Measurements from ENCODE around the gene UGT1A8. TPM values are rescaled to one million over a fixed set of nuclear protein-coding genes. Genes with fewer than 3 reads are reported as not detected.

UGT1A8 gene
- total and polyA plus RNA-seq, 9 of the 15 experiments (the other 6 are each of a cell fraction or from before 2014, with no cell fraction given): 0.04 TPM; not detected in 8

DNA sequence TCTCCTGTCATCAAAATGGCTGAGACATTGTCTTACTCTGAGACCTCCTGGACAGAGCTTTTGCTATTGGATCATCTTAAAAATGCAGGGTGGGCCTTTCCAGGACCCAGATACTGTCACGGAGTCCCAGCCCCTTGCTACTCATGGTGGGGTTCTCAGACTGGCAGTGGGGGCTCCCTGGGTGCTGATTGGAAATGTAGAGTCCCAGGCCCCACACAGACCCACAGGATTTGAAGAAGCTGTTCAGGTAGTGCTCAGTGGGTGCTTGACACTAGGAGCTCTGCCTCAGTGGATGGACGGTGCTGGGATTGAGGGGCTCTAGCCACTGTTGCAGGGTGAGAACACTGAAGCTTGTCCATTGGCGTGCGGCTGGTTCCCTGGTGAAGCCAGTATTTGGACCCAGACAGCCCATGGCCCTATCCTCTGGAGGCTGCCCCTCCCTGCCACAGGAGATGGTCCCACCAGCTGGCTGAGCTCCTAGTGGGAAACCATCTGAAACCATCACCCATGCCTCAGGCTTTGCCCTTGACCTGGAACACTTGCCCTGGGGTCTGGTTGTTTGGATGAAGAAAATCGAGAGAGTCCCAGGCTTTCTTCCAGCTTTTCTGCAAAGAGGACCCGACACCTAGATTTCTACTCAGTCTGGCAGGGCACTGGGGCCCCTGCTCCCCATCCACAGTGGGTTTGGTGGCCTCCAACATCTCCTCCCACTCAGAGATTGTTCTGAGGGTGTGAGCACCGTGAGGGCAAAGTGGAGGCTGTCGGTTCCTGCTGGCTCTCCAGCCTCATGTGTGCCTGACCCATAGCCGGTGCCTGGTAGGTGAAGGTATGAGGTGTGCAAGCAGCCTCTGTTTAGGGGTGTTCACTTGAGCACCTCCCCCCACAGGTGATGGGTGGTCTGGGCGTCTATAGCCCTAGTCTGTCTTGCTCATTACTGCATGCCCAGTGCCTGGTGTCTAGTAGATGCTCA lies 190.8 kb downstream of the UGT1A8 start:
- H3K4me2 ChIP-seq (ENCODE audit: insufficient read depth, low read length): no peak overlapping the region
- no peak overlapping the region for H3K9ac ChIP-seq (ENCODE audit: insufficient read depth in 1 of 2, low read depth in 2 of 2, low read length in 2 of 2)
- intact Hi-C loops (cut with micrococcal nuclease): no loop called here
- H3K4me1 ChIP-seq (replicated peaks in 1 of 2; ENCODE audit: control insufficient read depth in 2 of 2, insufficient read depth in 2 of 2, low read length in 2 of 2): no peaks in the 10 kb centered on the region
- FAIRE-seq: no peak
- no peak for ATAC-seq
- H2AFZ ChIP-seq (ENCODE audit: low read depth, low read length): no peak overlapping the region
- TF ChIP-seq ZNF384 (IDR thresholded peaks at IDR 0.05; ENCODE audit: low read depth, low read length): no peak
- no peak for TF ChIP-seq HNRNPH1 (optimal IDR thresholded peaks at IDR 0.05; ENCODE audit: low read depth, low read length)
- TF ChIP-seq POLR2A (conservative IDR thresholded peaks at IDR 0.05): no peak
- no peak for TF ChIP-seq CXXC5 (CRISPR knock-in tag; IDR thresholded peaks at IDR 0.05)
- TF ChIP-seq NR2C2 (CRISPR knock-in tag; IDR thresholded peaks at IDR 0.05): no peak
- no peak for TF ChIP-seq NR2C2 (tag; IDR thresholded peaks at IDR 0.05)
- WGBS (ENCODE audit: insufficient coverage, low coverage, missing lambda C conversion rate): 1% methylated on average over 8 of the region's 10 CpGs
- H3K79me2 ChIP-seq (ENCODE audit: control insufficient read depth, insufficient read depth, low read length): no peaks in the 10 kb centered on the region
- DNase-seq (ENCODE audit: extremely low read depth in 1 of 4, low spot score in 3 of 4): no peak
- H3K27ac ChIP-seq (ENCODE audit: extremely low read depth, low read depth, low read length): no peak overlapping the region
- no peaks in the 10 kb centered on the region for H3K36me3 ChIP-seq (ENCODE audit: control insufficient read depth, insufficient read depth, low read length)
- H3K4me3 ChIP-seq: no peak overlapping the region
- H3K9me3 ChIP-seq (replicated peaks; ENCODE audit: control insufficient read depth, insufficient read depth, low read depth, low read length): no peaks in the 10 kb centered on the region
- ChIA-PET CTCF (ENCODE audit: low intra/inter-chr PET ratio) (no interaction called here), POLR2A (no interaction called here)
- BruUV-seq (replicated peaks): no TSS peak
- in situ Hi-C loops (cut with MboI): no loop called here
- H3K27me3 ChIP-seq (ENCODE audit: control insufficient read depth in 2 of 2, insufficient read depth in 2 of 2, low read length in 2 of 2): peaks cover 2 to 32% of the 10 kb centered on the region in 2 experiments; a peak in 2 of 5 replicates
- H4K20me1 ChIP-seq (replicated peaks; ENCODE audit: control insufficient read depth, insufficient read depth, low read length): no peaks in the 10 kb centered on the region
- no peaks in the 10 kb centered on the region for H3K9me1 ChIP-seq (ENCODE audit: control insufficient read depth, insufficient read depth, low read length)
